GM12872 (cell line): ENCODE results near the gene ZNF845.

Experiments
- TF ChIP-seq, protein P1 (sequence below): IDR thresholded peaks from 3 replicates; pipeline ENCODE4 v1.5.1; 2011; ENCODE audit warnings: low read depth, mild to moderate bottlenecking, low read length, moderate library complexity; ENCODE audit not compliant: insufficient read depth

The ZNF845 gene

DNA sequence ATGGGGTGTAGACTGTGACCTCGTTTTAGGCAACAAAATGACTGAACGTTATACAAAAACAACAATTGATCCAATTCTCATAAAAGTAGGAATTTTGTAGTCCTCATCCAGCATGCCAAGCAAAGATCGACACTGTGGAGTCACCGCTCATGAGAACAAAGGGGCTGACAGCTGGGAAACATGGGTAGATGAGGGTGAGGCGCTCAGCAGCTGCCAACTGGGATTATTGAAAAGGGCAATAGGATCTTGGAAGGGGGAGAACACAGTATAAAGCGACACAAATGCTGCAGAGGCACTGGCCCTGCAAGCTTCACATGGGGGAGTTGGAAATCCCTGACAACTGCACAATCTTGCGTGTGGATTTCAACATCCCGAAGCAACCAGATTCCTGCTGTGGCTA lies 56.0 kb downstream of the ZNF845 start:
- TF ChIP-seq, protein P1, sequence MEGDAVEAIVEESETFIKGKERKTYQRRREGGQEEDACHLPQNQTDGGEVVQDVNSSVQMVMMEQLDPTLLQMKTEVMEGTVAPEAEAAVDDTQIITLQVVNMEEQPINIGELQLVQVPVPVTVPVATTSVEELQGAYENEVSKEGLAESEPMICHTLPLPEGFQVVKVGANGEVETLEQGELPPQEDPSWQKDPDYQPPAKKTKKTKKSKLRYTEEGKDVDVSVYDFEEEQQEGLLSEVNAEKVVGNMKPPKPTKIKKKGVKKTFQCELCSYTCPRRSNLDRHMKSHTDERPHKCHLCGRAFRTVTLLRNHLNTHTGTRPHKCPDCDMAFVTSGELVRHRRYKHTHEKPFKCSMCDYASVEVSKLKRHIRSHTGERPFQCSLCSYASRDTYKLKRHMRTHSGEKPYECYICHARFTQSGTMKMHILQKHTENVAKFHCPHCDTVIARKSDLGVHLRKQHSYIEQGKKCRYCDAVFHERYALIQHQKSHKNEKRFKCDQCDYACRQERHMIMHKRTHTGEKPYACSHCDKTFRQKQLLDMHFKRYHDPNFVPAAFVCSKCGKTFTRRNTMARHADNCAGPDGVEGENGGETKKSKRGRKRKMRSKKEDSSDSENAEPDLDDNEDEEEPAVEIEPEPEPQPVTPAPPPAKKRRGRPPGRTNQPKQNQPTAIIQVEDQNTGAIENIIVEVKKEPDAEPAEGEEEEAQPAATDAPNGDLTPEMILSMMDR, result no peak

DNA sequence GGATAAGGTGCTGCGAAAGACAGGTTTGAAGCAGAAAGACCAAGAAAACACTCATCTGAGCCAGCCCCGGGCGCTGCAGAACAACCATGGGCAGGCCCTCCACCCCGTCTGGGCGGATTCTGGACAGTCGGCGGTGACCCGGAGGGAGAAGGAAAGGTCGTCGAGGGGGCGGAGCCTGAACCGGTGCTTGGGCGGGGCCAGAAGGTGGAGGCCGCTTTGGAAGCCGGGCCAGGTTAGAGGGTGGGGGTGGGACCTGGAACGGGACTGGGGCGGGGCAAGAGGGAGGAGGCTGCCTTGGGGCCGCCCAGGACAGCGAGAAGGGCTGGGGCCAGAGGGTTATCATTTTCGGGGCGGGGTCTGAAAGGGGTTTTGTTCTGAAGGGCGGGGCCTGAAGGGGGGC lies 56.4 kb downstream of the ZNF845 start:
- TF ChIP-seq, protein P1, result no peak

DNA sequence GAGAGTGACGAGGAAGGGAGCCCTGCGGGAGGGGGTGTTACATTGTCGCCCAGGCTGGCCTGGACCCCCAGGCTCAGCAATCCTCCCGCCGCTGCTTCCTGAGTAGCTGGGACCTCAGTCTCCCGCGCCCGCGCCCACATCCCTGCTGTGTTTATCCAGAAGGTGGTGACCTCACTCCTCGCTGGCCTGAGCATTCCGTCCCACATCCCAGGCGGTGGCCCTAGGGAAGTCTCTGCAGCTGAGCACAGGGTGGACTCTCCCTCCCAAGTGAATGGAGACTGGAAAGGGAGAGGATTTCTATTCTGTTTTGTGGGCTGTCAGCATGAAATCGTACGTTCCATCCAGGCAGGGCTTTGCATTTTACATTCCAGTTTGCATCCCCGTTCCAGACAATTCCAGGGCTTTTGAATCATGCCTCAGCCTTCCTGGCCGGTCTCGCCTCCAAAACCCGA lies 61.0 kb downstream of the ZNF845 start:
- TF ChIP-seq, protein P1, result no peak

DNA sequence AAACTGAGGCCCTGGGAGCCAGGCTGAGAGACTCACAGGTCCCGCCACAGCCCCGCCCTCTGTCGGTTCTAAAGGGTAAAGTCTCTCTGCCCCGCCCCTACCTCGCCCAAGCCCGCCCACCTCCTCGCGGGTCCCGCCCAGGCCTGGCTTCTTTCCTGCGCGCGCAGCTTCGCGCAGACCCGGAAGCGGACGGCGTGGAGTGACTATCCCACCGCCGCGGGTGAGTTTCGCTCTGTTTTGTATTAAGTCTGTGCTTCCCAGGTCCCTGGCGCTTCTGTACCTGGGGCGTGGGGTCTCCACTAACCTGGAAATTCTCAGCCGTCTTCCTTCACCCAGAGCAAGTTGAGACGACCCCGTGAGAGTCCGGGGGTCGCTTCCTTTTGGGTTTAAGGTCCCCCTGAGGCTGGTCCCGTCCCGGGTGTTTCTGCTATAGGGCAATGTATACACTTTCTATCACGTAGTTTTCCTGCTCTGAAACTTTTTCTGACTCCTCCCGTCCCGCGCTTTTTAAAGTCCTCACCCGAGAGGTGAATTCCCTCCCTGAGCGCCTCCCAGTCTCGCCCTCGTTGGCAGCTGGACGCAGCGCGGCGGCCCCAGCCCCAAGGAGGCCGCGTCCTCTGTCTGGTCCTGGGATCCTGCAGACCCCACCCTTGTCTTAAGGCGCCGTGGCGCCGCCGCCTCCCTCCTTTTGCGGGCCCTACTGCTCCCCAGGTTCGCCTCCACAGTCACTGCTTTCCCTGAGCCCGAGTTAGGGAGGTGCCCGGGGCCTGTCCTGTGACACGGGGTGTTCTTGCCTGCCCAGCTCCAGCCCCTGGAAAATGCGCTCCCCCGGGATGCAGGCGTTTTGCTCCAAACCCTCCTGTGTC lies 61.7 kb downstream of the ZNF845 start, which contains the start of gene ZNF765:
TSS of gene ZNF765 (plus strand) at position 176 of the 866 bp plus-strand sequence. CDS start 2,867 bp downstream, outside the sequence.
- TF ChIP-seq, protein P1, result peak; percentile 51; the same call in 2 of the 3 replicates

DNA sequence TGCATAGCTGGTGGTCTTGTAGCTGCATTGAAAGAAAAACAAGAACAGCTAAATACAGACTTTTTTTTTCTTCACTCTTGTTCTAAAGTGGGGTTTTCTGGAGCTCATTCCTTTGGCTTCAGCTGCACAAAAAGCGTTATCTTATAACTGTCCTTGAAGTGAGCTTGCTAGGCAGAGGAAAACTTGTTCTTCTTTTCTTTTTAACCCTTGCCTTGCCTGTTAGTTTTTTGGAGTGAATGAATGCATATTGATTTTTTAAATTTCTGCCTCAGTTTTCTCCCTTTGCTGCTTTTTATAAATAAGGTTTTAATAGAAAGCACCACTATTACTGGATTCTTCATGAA lies 62.9 kb downstream of the ZNF845 start:
- TF ChIP-seq, protein P1, result no peak
